GM18909 (cell line): ENCODE results near the gene PACSIN2.

ENCODE experiments used
- ATAC-seq: cut with Tn5 transposase; IDR thresholded peaks from one replicate; pipeline ENCODE4 v1.9.1; 2021; ENCODE audit warnings: mild to moderate bottlenecking; ENCODE audit not compliant: unreplicated experiment, poor library complexity

PACSIN2 gene

DNA sequence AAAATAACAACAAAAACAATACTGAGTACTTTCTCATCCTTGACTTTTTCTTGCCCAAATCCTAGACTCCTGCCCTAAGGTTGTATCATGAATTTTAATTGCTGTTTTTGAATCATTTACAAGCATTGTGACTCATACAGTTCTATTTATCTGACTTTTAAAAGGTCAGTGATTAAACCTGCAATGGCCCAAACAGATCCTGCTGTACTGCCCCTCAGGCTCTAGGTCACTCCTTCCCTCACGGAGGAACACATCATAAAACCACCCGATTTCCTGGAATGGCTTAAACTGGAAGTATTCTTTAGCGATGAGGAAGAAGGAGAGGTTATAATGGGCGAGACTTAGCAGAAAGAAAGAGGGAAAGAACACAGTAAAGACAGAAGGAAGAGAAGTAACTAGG lies 170.2 kb downstream of the PACSIN2 start:
- no peak for ATAC-seq

- ATAC-seq = no peak
Measured at GRCh38 chr22:42842658-42843370, 172.1 kb downstream of the PACSIN2 start.

DNA sequence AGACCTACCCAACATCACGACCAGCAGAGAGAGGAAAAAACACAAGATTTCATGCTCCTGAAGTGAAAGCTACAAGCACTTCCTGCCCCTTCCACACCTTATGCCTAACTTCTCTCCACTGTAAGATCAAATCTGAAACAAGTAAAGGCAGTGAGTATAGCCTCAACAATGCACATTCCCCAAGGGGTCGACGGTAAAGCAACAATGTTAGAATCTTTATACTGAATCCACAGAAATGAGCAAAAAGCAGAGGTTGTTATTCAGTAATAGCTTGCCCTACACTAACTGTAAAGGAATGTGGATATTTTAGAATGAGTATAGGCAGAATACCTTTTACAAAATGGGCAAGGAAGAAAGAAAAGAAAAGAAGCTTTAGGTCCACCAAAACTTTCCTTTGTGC lies 173.5 kb downstream of the PACSIN2 start:
- ATAC-seq = no peak

GRCh38 chr22:42837556-42837955 lies 177.4 kb downstream of the PACSIN2 start:
- no peak for ATAC-seq

DNA sequence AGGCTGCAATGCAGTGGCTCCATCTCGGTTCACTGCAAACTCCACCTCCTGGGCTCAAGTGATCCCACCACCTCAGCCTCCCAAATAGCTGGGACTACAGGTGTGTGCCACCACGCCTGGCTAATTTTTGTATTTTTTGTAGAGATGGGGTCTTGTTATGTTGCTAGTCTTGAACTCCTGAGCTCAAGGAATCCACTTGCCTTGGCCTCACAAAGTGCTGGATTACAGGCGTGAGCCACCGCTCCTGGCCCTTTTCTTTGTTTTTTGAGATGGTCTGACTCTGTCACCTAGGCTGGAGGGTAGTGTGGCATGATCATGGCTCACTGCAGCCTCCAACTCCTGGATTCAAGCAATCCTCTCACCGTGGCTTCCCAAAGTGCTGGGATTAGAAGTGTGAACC lies 178.9 kb downstream of the PACSIN2 start:
- ATAC-seq = no peak

DNA sequence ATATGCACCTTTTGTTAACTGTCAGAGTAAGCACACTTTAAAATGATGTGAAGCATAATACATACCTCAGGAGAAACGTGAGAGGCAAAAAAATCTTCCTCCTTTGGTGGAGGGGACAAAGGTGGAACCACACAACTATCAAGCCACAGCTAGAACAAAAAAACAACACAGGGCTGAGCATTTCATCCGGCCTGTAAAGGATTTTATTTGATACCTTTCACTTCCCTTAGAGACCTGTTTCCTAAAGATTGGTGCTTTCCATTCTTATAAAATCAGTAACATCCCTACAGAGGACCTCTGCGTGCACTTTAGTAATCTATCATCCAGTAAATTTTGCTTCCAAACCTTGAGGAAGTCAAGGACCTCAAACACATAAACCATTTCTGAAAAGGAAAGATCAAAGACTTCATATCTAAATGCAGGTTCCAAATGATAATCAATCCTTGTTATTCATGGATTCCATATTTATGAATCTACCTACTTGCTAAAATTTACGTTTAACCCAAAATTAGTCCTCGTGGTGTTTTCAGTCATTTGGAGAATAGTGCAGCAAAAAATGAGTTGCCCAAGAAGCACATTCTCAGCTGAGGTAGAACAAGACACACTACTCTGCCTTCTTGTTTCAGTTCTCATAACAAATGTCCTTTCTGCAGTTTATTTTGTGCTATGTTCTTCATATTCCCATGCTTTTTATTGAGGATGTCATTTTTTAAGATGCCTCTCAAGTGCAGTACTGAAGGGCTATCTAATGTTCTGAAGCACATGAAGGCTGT lies 180.6 kb downstream of the PACSIN2 start:
- no peak for ATAC-seq

DNA sequence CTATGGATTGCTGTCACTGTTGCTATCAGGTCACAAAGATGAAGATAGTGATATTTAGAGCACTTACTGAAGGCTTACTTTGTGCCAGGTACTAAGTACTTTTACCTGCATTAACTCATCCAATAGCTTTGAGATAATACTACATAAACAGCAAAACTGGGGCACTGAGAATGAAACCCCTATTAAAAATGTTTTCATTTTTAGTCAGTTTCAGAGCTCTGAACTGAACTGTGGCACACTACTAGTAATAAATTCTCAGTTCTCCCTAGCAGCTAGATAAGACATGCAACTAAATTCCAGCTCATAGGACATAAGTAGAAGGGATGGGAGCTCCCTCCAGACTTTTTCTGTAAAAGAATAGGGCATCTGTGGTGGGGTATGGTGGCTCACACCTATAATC lies 181.8 kb downstream of the PACSIN2 start:
- ATAC-seq = no peak

- ATAC-seq = no peak
Measured at GRCh38 chr22:42831712-42832111, 183.2 kb downstream of the PACSIN2 start.

DNA sequence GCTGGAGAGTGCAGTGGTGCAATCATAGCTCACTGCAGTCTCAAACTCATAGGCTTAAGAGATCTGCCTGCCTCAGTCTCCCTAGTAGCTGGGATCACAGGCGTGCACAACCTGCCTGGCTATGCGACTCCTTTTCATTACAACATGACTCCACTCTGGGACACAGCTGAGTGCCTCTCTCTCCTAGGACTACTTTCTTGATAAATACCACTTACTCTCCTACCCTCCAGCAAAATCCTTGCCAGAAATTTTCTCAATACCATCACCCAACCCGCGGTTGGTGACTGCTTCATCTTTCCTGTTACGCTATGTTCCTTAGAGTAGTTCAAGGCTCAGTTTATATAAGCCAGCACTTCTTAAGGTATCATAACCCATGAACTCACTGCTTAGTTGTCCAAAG lies 184.8 kb downstream of the PACSIN2 start:
- no peak for ATAC-seq

- no peak for ATAC-seq
Measured at GRCh38 chr22:42829302-42829701, 185.6 kb downstream of the PACSIN2 start.

- ATAC-seq = no peak
Measured at GRCh38 chr22:42825796-42826195, 189.2 kb downstream of the PACSIN2 start.

- ATAC-seq = no peak
Measured at GRCh38 chr22:42821386-42821785, 193.6 kb downstream of the PACSIN2 start.

- no peak for ATAC-seq
Measured at GRCh38 chr22:42820045-42820763, 194.7 kb downstream of the PACSIN2 start.
